ENCODE data around the gene CEP112.
"Not testable (repeated sequence)": the region's sequence is repeated elsewhere in the genome, so short reads cannot be mapped to it uniquely, and the experiment has no call there.

CEP112 gene

DNA sequence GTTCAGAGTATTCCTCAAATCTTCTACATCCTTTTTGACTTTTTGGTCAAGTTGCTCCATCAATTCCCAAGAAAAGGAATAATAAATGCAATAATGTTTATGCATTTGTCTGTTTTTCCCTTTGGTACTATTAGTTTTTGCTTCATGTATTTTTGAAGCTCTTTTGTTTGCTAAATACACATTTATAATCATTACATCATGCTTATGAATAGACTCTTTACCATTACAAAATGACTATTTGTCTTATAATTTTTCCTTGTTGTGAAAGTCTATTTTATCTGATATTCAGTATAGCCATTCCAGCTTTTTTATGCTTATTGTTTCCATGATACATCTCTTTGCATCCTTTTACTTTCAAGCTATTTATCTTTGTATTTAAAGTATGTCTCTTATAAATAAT, 41.2 kb downstream of the CEP112 start:
- DNase-seq, result no peak

DNA sequence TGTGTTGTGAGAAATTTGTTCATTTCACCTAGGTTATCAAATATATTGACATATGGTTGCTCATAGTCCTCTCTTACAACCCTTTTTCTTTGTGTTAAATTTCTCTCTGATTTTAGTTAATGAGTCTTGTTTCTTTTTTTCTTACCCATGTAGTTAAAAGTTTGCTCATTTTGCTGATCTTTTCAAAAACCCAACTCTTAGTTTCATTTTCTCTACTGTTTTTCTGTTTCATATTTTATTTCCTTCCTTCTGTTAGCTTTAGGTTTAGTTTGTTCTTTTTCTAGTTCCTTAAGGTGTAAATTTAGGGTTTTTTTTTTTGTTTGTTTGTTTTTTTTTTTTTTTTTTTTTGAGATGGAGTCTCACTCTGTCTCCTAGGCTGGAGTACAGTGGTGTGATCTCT, 42.4 kb downstream of the CEP112 start:
- no peak for DNase-seq

DNA sequence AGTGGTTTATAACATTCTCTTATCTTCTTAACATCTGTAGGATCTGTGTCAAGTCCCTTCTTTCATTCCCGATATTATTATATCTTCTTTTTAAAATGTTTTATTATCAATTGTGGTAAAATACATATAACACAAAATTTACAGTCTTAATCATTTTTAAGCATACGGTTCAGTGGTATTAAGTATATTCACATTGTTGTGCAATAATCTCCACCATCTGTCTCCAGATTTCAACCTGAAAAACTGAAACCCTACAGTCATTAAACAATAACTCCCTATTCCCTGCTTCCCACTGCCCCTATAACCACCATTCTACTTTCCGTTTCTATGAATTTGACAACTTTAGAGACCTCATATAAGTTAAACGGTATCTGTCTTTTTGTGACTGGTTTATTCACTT, 45.5 kb downstream of the CEP112 start:
- no peak for DNase-seq

DNA sequence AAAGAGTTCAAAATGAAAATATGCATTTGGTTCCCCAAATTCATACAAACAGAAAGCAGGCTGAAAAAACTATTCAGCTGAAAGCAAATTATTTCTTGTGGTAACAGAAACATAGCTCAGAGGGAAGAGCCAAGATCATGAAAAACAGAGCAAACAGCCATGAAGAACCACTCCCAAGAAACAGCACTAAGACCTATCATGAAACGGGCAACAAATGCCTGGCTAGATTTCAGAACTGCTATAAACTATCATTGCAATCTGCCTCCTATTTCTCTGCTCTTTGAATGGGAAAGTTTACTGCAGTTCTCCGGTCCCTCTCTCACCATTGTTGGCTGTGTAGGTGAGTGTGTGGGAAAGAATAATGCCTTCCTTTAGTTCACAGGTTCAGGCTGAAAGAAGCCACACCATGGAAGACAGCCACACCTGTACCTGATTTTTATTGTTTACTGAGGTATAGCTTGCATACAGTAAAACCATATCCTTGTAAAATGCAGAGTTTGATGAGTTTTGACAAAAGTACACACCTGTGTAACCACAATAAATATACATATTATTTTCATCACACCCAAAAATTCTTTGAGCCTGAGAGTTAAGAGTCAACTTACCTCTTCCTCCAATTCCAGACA, 48.2 kb downstream of the CEP112 start:
- no peak for DNase-seq

DNA sequence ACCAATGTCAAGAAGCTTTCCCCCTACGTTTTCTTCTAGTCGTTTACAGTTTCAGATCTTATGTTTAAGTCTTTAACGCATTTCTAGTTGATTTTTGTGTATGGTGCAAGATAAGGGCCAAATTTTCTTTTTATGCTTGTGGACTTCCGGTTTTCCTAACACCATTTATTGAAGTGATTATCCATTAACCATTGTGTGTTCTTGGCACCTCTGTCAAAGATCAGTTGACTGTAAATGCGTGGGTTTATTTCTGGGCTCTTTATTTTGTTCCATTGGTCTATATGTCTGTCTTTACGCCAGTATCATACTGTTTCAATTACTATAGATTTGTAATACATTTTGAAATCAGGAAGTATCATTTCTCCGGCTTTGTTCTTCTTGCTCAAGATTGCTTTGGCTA, 49.5 kb downstream of the CEP112 start:
- DNase-seq, result no peak

DNA sequence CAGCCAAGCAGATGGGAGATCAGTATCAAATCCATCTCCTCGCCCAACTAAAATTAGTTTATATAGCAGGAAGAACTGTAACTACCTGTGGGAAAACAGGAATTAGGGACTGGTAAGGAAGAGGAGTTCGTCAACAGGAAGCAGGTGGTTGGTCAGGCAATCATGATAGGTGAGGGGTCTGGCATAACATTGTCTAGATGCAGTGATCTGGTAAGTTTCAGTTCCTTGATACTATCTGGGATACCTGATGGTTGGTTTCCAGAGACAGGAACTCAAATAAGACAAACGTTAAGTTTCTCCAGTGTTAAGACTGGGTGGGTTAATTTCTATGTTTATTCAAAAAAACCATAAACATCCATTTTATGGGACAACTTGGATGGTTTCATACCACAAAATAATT, 53.8 kb downstream of the CEP112 start:
- DNase-seq, result no peak

DNA sequence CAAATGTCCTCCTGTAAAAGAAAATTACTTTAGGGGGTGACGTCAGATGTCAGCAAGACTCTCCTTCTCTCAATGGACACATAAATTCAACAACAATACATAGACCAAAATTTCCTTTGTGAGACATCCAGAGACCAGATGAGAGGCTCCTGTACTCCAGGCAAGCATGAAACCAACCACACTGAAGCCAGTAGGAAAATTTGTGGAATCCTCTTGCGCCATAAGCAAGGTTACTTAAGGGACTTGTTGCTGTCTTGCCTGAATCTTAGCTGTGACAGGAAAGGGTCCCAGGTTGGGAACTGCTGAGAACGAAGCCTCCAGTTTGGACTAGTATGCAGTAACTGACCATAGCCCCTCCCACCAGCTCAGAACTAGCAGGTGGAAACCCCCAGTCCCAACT, 56.0 kb downstream of the CEP112 start:
- DNase-seq, result no peak

DNA sequence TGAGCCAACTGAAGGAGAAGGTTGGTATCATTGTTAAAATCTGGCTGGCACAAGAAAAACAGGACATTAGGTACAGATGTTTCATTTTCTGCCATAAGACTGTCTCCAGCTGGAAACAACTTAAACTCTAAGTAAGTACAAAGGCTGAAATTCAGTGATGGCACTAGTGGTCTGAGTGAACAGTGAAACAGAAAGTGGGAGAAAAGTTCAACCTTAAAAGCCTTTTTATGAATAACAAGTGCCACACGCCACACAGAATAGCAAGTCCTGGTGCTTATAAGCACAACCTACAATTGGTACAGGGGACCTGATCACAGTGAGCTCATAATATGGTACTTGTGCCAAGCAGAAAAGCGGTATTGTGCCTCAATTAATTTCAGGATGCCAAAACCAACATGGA, 56.7 kb downstream of the CEP112 start:
- DNase-seq, result no peak

DNA sequence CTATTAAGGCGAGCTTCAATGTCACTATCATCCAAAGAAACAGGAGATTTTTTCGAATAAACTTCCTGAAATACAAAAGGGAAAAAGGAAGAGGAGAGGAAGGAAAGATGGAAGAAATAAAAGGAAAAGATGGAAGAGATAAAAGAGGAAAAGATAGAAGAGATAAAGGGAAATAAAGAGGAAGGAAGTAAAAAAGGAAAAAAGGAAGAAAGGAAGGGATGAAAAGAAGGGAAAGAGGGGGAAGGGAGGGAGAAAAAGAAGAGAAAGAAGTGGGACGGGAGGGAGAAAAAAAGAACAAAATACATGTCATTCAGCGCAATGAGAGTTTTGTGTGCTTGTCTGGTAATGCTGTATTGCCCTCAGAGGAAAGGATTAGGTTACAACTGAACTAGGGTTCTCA, 62.2 kb downstream of the CEP112 start:
- no peak for DNase-seq

DNA sequence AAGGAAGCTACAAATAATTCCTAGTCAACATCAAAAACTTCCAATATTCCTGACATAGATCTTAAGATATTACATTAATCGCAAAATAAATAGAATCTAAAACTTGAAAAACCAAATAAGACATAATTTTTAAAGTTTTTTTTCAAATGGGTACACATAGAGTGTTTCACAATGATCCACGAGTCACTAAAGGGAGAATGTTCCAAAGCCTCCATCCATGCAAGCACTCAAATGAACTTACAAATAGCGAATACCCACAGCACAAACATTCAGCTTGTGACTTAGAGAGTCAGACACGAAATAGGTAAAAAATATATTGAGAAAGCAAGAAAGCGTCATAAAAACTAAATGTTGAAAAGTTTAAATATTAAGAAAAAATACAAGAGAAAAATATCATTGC, 65.7 kb downstream of the CEP112 start:
- DNase-seq, result no peak

DNA sequence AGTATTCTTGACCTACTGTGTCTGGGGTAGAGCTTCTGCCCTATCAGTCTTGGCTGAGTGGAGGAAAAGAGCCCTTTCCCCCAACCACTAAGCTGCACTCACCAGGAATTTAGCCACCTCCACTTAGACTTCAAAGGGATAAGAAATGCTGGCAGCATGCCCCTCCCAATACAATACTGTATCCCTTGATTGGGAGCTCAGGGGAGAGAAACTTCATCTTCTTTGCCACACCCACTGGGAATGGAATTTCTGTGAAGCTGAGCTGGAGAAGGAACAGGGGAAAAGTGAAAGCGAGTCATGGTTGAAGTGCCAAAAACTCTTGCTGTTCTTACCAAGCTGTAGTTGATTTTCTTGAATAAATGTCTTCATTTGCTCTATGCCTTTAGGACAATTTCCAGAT, 68.8 kb downstream of the CEP112 start:
- no peak for DNase-seq

DNA sequence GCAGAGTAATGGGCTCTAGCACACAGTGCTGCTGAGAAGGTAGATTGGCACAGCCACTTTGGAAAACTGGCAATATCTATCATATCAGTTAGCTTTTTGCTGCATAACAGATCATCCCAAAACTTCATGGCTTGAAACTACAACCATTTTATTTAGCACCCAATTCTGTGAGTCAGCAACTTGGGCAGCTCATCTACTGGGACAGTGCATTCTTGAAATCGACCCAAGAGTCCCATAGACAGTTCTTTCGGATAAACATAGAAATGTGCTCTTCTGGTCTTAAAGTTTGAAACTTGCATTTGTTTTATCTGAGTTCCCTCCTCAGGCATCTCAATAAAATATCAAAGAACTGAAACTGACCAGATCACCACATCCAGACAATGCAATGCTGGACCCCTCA, 76.7 kb downstream of the CEP112 start:
- DNase-seq, result no peak

DNA sequence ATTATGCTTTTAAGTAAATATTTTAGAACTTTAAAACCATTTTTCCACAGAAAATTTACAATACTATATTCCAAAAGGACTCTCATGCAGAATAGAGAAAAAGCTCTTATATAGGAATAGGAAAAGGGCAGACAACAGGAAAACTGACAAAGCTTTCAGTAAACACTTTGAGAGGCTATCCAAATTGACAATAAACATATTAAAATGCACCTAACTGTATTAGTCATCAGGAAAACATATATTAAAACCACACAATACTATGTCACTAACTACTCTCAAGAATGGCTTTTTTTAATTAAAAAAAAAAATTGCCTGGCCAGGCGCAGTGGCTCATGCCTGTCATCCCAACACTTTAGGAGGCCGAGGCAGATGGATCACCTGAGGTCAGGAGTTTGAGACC, 77.3 kb downstream of the CEP112 start:
- DNase-seq, result no peak

DNA sequence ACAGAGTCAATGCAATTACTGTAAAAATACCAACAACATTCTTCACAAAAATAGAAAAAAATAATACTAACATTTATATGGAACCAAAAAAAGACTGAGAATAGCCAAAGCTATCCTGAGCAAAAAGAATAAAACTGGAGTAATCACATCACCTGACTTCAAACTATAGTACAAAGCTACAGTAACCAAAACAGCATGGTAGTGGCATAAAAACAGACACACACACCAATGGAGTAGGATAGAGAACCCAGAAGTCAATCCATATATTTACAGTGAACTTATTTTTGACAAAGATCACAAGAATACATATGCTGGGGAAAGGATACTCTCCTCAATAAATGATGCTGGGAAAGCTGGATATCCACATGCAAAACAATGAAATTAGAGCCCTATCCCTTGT, 84.2 kb downstream of the CEP112 start:
- no peak for DNase-seq

DNA sequence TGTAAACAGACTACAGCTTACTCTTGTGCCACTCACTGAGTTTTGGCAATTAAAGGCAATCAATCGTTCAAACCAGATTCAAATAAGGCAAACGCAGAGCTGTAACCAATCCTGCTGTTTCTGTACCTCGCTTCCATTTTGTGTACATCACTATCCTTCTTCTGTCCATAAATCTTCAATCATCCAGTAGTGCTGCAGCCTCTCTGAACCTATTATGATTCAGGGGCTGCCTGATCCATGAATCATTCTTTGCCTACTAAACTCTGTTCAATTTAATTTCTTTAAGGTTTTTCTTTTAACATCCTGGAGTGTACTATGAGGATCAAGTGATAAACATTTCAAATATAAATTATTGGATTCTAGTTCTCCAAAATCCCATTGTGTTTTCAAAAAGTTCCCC, 93.9 kb downstream of the CEP112 start:
- DNase-seq, result no peak

DNA sequence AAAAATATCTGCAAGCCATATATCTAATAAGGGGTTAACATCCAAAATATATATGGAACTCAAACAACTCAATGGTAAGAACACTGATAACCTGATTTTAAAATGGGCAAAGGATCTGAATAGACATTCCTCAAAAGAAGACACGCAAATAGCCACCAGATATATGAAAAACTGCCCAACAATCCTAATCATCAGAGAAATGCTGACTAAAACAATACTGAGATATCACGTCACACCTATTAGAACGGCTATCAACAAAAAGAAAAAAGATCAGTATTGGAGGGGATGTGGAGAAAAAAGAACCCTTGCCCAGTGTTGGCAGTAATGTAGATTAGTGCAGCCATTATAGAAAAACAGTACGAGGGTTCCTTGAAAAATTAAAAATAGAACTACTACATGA, 97.2 kb downstream of the CEP112 start:
- no peak for DNase-seq

DNA sequence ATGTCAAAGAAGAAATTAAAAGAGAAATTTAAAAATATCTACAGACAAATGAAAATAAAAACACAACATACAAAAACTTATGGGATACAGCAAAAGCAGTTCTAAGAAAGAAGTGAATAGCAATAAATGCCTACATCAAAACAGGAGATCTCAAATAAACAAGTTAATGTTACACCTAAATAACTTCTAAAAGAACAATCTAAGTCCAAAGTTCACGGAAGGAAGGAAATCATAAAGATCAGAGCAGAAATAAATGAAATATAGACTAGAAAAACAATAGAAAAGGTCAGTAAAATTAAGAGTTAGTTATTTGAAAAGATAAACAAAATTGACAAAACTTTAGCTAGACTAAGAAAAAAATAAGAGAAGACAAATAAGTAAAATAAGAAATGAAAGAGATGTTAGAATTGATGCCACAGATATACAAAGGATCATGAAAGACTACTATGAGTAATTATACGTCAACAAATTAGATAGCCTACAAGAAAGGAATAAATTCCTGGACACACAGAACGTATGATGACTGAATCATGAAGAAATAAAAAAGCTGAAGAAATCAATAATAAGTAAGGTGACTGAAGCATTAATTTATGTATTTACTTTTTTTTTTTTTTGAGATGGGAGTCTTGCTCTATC, 100.4 kb downstream of the CEP112 start:
- DNase-seq, result no peak

DNA sequence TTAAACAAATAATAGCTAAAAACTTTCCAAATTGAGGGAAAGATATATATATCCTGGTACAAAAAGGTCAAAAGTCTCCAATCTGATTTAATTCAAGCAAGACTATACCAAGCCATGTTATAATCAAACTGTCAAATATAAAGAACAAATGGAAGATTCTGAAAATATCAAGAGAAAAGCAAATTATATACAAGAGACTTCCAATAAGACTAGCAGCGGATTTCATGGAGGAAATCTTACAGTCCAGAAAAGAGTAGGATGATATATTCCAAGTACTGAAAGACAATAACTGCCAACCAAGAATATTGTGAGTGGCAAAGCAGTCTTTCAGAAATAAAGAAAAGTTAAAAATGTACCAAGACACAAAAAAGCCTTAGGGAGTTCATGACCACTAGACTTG, 102.2 kb downstream of the CEP112 start:
- no peak for DNase-seq

DNA sequence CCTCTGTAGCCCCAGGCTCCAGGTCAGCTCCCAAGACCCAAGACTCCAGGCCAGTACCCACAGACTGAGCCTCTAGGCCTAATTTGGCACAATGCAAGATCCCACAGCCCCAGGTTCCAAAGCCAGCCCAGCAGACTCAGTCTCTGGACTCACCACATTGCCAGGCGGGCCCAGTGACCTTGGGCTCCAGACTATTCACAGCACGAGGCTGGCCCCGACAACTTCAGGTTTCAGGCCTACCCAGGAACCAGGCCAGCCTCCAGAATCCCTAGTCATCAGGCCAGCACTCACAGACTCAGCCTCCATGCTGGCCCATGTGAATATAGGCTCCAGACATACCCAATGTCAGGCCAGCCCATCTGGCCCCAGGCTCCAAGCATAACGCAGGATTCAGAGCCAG, 103.8 kb downstream of the CEP112 start:
- no peak for DNase-seq

DNA sequence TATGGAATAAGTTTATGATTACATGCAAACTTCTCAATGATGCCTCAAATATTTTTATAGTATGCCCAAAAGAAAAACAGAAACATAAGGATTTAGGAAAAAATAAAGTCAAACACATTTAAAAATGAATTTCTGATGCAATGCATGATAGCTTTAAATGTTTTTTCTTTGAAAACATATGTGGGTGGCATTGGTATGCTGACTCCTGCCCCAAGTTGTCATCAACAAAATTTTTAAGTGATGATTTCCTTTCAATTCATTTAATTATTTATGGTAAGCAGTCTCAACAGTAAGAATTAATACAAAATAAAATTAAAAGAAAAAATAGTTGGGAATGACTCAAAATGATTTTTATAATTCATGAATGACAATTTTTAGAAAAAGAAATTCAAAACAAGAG, 104.9 kb downstream of the CEP112 start:
- DNase-seq, result no peak

DNA sequence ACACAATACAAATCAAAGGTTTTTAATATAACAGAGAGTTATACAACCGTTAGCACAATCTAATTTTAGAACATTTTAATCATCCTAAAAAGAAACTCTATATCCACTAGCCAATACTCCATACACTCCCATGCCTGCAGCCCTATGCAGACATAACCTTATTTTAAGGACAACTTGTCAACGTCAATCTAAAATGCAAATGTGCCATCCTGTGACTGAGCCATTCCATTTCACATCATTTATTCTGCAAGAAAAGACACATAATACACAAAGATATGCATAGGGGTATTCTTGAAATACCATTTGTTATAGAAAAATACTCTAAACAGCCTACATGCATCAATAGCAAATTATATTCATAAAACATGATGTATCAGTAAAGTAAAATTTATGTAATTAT, 106.7 kb downstream of the CEP112 start:
- no peak for DNase-seq

DNA sequence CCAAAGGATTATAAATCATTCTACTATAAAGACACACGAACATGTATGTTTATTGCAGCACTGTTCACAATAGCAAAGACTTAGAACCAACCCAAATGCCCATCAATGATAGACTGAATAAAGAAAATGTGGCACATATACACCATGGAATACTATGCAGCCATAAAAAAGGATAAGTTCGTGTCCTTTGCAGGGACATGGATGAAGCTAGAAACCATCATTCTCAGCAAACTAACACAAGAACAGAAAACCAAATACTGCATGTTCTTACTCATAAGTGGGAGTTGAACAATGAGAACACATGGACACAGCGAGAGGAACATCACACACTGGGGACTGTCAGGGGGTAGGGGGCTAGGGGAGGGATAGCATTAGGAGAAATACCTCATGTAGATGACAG, 111.3 kb downstream of the CEP112 start:
- DNase-seq, result not testable (repeated sequence)

DNA sequence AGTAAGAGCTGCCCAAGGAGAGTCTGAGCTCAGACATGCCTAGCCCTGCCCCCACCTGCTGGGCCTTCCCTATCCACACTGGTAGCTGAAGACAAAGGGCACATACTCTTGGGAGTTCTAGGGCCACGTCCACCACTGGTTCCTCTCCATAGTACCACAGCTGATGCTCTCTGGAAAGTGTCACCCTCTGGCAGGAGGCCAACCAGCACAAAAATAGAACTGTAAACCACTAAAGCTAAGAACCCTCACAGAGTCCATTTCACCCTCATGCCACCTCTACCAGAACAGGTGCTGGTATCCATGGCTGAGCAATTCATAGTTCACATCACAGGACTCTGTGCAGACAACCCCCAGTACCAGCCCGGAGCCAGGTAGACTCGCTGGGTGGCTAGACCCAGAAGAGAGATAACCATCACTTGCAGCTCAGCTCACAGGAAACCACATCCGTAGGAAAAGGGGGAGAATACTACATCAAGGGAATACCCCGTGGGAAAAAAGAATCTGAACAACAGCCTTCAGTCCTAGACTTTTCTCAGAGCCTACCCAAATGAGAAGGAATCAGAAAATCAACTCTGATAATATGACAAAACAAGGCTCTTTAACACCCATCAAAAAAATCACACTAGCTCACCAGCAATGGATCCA, 115.3 kb downstream of the CEP112 start:
- no peak for DNase-seq

DNA sequence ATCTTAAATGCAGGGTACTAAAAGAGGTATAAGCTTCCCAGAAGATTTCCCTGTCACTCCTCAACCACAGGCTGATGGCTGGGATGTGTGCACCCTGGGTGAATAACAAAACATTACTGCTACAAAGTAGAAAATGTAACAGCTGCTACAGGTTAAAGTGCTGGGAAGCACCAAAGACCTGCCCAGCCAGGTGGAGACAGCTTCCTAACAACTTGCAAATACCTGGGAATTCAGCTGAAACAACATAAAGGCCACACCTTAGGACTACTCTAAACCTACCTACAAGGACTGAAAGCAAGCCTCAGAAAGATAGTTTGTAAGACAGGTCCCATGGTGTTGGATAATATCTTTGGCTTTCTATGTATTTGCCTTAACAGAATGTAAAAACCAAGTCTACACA, 118.5 kb downstream of the CEP112 start:
- DNase-seq, result no peak

DNA sequence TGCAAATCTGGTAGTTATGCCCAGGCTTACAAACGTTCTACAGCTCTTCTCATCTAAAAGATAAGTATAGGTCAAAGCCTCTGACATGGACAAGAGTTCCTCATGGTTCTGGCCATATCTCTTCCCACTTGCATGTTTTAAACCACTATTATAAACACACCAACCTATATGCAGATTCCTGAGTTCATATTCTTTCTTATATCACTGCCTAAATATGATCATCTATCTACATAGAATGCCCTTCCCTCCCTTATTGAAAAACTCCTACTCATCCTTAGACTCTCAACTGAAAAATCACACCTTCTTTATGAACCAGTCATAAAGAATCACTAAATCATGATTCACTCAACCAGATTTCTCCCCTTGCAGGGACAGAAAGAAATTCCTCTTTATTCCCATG, 128.2 kb downstream of the CEP112 start:
- no peak for DNase-seq
